HUES48 (cell line): ENCODE data around the gene RRAS2.
A peak's percentile ranks its signal among the peaks of the same experiment; 100 is the strongest.

Source experiments
- H3K27ac ChIP-seq: one replicate; pipeline ENCODE4 v1.7.0; 2013; ENCODE audit warnings: low read depth, low read length, inconsistent platforms
- H3K27me3 ChIP-seq: 2 replicates; pipeline ENCODE4 v1.6.1; 2013; ENCODE audit warnings: mild to moderate bottlenecking, low read length; ENCODE audit not compliant: control insufficient read depth, insufficient read depth
- H3K36me3 ChIP-seq: 2 replicates; pipeline ENCODE4 v1.6.1; 2013; ENCODE audit warnings: low read length; ENCODE audit not compliant: control insufficient read depth, insufficient read depth
- H3K4me1 ChIP-seq: 2 replicates; pipeline ENCODE4 v1.6.1; 2013; ENCODE audit warnings: mild to moderate bottlenecking, low read length; ENCODE audit not compliant: control insufficient read depth, insufficient read depth
- H3K4me3 ChIP-seq: 2 replicates; pipeline ENCODE4 v1.5.1; 2013; ENCODE audit warnings: mild to moderate bottlenecking, low read depth, low read length
- H3K9ac ChIP-seq: 2 replicates; pipeline ENCODE4 v1.6.1; 2013; ENCODE audit warnings: mild to moderate bottlenecking, low read depth, low read length, moderate library complexity
- H3K9me3 ChIP-seq: 2 replicates; pipeline ENCODE4 v1.6.1; 2013; ENCODE audit warnings: low read length; ENCODE audit not compliant: control insufficient read depth, insufficient read depth

Gene RRAS2

GRCh38 chr11:14386081-14386480 is 27.1 kb upstream of the RRAS2 start:
- Histone ChIP-seq H3K4me1 (peaks cover 20% of the 10 kb centered on the region), H3K27me3 (peaks cover 22% of the 10 kb centered on the region), H3K9me3 (no peaks in the 10 kb centered on the region), H3K27ac (no peak overlapping the region), H3K36me3 (no peaks in the 10 kb centered on the region), H3K4me3 (no peak overlapping the region), H3K9ac (no peak overlapping the region)

- Histone ChIP-seq H3K27me3 (peaks cover 39% of the 10 kb centered on the region), H3K27ac (no peak overlapping the region), H3K9me3 (no peaks in the 10 kb centered on the region), H3K36me3 (no peaks in the 10 kb centered on the region), H3K4me1 (peaks cover 25% of the 10 kb centered on the region), H3K9ac (no peak overlapping the region), H3K4me3 (no peak overlapping the region)
Measured at GRCh38 chr11:14384338-14384737, 25.4 kb upstream of the RRAS2 start.

- no peak overlapping the region for H3K4me3 ChIP-seq
- H3K9me3 ChIP-seq, result no peaks in the 10 kb centered on the region
- H3K27me3 ChIP-seq, result peaks cover 39% of the 10 kb centered on the region
- H3K4me1 ChIP-seq, result peaks cover 17% of the 10 kb centered on the region
- H3K9ac ChIP-seq, result no peak overlapping the region
- no peak overlapping the region for H3K27ac ChIP-seq
- no peaks in the 10 kb centered on the region for H3K36me3 ChIP-seq
Measured at GRCh38 chr11:14381968-14382367, 23.0 kb upstream of the RRAS2 start.

GRCh38 chr11:14380947-14381561 is 22.1 kb upstream of the RRAS2 start:
- H3K36me3 ChIP-seq, result no peaks in the 10 kb centered on the region
- peaks cover 11% of the 10 kb centered on the region; the same call in 1 of the 2 replicates for H3K4me1 ChIP-seq
- H3K27ac ChIP-seq, result no peak overlapping the region
- peak overlapping the region; percentile 56; the same call in 1 of the 2 replicates for H3K9ac ChIP-seq
- peaks cover 39% of the 10 kb centered on the region for H3K27me3 ChIP-seq
- peak overlapping the region; percentile 71 for H3K4me3 ChIP-seq
- no peaks in the 10 kb centered on the region for H3K9me3 ChIP-seq

GRCh38 chr11:14380125-14380936 is 21.3 kb upstream of the RRAS2 start:
- Histone ChIP-seq H3K36me3 (no peaks in the 10 kb centered on the region), H3K27ac (no peak overlapping the region), H3K9ac (no peak overlapping the region)

GRCh38 chr11:14378171-14378570 is 19.2 kb upstream of the RRAS2 start:
- Histone ChIP-seq H3K4me1 (peaks cover 17% of the 10 kb centered on the region), H3K9me3 (no peaks in the 10 kb centered on the region), H3K27me3 (peaks cover 38% of the 10 kb centered on the region), H3K4me3 (no peak overlapping the region), H3K9ac (no peak overlapping the region), H3K27ac (no peak overlapping the region), H3K36me3 (no peaks in the 10 kb centered on the region)

More at GRCh38 chr11:14380125-14380936, 21.3 kb upstream of the RRAS2 start:
- Histone ChIP-seq H3K27me3 (peaks cover 39% of the 10 kb centered on the region), H3K9me3 (no peaks in the 10 kb centered on the region), H3K4me1 (peaks cover 11% of the 10 kb centered on the region; the same call in 1 of the 2 replicates), H3K4me3 (peak overlapping the region; percentile 71)

- peaks cover 26% of the 10 kb centered on the region for H3K27me3 ChIP-seq
- H3K4me1 ChIP-seq, result peaks cover 17% of the 10 kb centered on the region
- no peak overlapping the region for H3K9ac ChIP-seq
- no peak overlapping the region for H3K27ac ChIP-seq
- no peaks in the 10 kb centered on the region for H3K36me3 ChIP-seq
- no peaks in the 10 kb centered on the region for H3K9me3 ChIP-seq
- H3K4me3 ChIP-seq, result no peak overlapping the region
Measured at GRCh38 chr11:14376920-14377319, 17.9 kb upstream of the RRAS2 start.

- no peaks in the 10 kb centered on the region for H3K9me3 ChIP-seq
- peaks cover 8% of the 10 kb centered on the region for H3K27me3 ChIP-seq
- peaks cover 17% of the 10 kb centered on the region for H3K4me1 ChIP-seq
- H3K4me3 ChIP-seq, result no peak overlapping the region
- H3K36me3 ChIP-seq, result no peaks in the 10 kb centered on the region
- H3K9ac ChIP-seq, result no peak overlapping the region
- peak overlapping the region; percentile 73 for H3K27ac ChIP-seq
Measured at GRCh38 chr11:14374922-14375830, 16.2 kb upstream of the RRAS2 start.

GRCh38 chr11:14373941-14374646 is 15.1 kb upstream of the RRAS2 start:
- Histone ChIP-seq H3K9me3 (no peaks in the 10 kb centered on the region), H3K9ac (no peak overlapping the region), H3K27ac (no peak overlapping the region), H3K4me1 (peaks cover 17% of the 10 kb centered on the region), H3K27me3 (no peaks in the 10 kb centered on the region), H3K36me3 (no peaks in the 10 kb centered on the region), H3K4me3 (no peak overlapping the region)

GRCh38 chr11:14372011-14372410 is 13.0 kb upstream of the RRAS2 start:
- H3K36me3 ChIP-seq, result no peaks in the 10 kb centered on the region
- H3K9ac ChIP-seq, result no peak overlapping the region
- H3K27ac ChIP-seq, result no peak overlapping the region

More at GRCh38 chr11:14372011-14372410, 13.0 kb upstream of the RRAS2 start:
- H3K4me3 ChIP-seq, result no peak overlapping the region
- H3K27me3 ChIP-seq, result no peaks in the 10 kb centered on the region
- H3K9me3 ChIP-seq, result no peaks in the 10 kb centered on the region
- H3K4me1 ChIP-seq, result peaks cover 17% of the 10 kb centered on the region
